ENCODE measurements around the gene ZBTB47.

- no peak for TF ChIP-seq CTCF (IDR thresholded peaks at IDR 0.05)
- no peak for TF ChIP-seq EP300 (IDR thresholded peaks at IDR 0.05; ENCODE audit: low read depth)
These were observed 18.4 kb upstream of the ZBTB47 start for GRCh38 chr3:42635111-42635510.
